Karpas-422 (cell line): ENCODE data around the gene DDX39B. TPM values are rescaled to one million over a fixed set of nuclear protein-coding genes. Genes with fewer than 3 reads are reported as not detected.
"Not testable (repeated sequence)": the region's sequence is repeated elsewhere in the genome, so short reads cannot be mapped to it uniquely, and the experiment has no call there.

ENCODE experiments used
- DNase-seq: peaks from one replicate; pipeline ENCODE4 v3.0.0-alpha.2; 2015
- H2AFZ ChIP-seq: fragments of 200-600 bp; sonication (generic); 2 replicates; pipeline ENCODE4 v1.6.1; 2014; ENCODE audit warnings: antibody characterized with exemption, low read length, mixed read lengths
- H3K27ac ChIP-seq: fragments of 200-600 bp; sonication (generic); 2 replicates; pipeline ENCODE4 v1.5.1; 2014; ENCODE audit warnings: mild to moderate bottlenecking, low read length, moderate library complexity
- H3K27me3 ChIP-seq: fragments of 200-600 bp; sonication (generic); 2 replicates; pipeline ENCODE4 v1.6.1; 2014; ENCODE audit warnings: low read length, mixed read lengths
- H3K36me3 ChIP-seq: fragments of 200-600 bp; sonication (generic); 2 replicates; pipeline ENCODE4 v1.6.1; 2014; ENCODE audit warnings: low read length, mixed read lengths; ENCODE audit not compliant: insufficient read depth
- H3K4me1 ChIP-seq: fragments of 200-600 bp; sonication (generic); 2 replicates; pipeline ENCODE4 v1.6.1; 2014; ENCODE audit warnings: mild to moderate bottlenecking, low read length, mixed read lengths
- H3K4me2 ChIP-seq: fragments of 200-600 bp; sonication (generic); 2 replicates; pipeline ENCODE4 v1.6.1; 2014; ENCODE audit warnings: low read length, low read depth, mild to moderate bottlenecking; ENCODE audit not compliant: poor library complexity, severe bottlenecking
- H3K4me3 ChIP-seq: fragments of 200-600 bp; sonication (generic); 2 replicates; pipeline ENCODE4 v1.5.1; 2014; ENCODE audit warnings: mild to moderate bottlenecking, antibody characterized with exemption, low read length, mixed read lengths
- H3K79me2 ChIP-seq: fragments of 200-600 bp; sonication (generic); 2 replicates; pipeline ENCODE4 v1.6.1; 2014; ENCODE audit warnings: mild to moderate bottlenecking, low read length, mixed read lengths
- H3K9ac ChIP-seq: fragments of 200-600 bp; sonication (generic); 2 replicates; pipeline ENCODE4 v1.6.0; 2014; ENCODE audit warnings: low read length
- H3K9me2 ChIP-seq: fragments of 200-600 bp; sonication (generic), shearing (Covaris generic); replicated peaks from 2 replicates; pipeline ENCODE4 v1.6.0; 2014; ENCODE audit warnings: mild to moderate bottlenecking, low read length, moderate library complexity; ENCODE audit not compliant: insufficient read depth
- H3K9me3 ChIP-seq: fragments of 300-700, 200-600 bp; sonication (generic); 2 replicates; pipeline ENCODE4 v1.6.1; 2014; ENCODE audit warnings: low read length, mixed read lengths
- H4K20me1 ChIP-seq: fragments of 200-600 bp; sonication (generic); 2 replicates; pipeline ENCODE4 v1.6.1; 2014; ENCODE audit warnings: mild to moderate bottlenecking, antibody characterized with exemption, low read length, low read depth; ENCODE audit not compliant: insufficient read depth
- total RNA-seq: library from RNA; depleted of rRNA; stranded (reverse); fragments of >200 nt; shearing (Covaris generic); gene quantifications from 2 replicates; pipeline ENCODE4 v1.2.3, GENCODE V29; 2014; ENCODE audit warnings: low replicate concordance

DDX39B gene
- total RNA-seq, 1 experiment from 2014 or later: 412 TPM

DNA sequence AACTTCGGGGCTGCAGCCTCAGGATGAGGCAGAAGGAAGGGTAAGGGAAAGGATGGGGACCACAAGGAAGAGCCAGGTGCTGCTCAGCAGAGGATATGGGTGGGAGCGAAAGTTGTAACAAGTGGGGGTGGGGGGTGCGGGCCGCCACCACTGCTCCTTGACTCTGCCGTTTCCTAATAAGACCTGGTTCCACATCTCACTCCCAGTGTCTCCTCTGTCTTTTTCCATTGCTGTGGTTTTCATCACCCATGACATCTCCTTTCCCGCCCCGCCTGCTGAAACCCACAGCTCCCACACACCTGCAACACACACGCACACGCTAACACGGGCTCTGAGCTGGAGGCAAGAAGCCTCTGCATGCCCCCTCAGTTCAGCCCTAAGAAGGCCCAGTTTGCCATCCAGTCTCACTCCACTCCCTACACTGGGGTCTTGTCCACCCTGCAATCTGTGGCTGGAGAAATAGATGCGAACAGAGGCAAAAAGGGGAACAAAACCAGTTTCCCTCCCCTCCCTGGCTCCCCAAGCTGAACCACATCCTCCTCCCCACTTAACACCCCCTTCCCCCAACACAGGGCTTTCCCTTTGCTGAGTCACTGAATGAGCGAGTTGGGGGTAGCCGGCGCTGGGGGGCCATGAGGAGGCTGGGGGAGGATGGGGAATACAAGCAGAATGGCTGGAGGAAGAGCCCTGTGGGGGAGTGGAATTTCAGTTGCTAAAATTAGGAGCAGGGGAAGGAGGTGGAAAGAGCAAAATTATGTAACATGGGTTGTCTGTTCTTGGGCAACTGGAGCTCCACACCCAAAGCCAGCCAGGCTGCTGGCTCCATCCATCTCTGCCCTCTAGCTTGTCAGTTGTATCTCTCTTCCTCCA, 17.1 kb upstream of the DDX39B start:
- H3K36me3 ChIP-seq: no peaks in the 10 kb centered on the region
- no peaks in the 10 kb centered on the region for H3K9me2 ChIP-seq
- peak overlapping the region; percentile 99 for H3K27ac ChIP-seq
- peaks cover 10% of the 10 kb centered on the region; the same call in 1 of the 2 replicates for H3K79me2 ChIP-seq
- H3K9ac ChIP-seq: peak overlapping the region; percentile 93
- no peaks in the 10 kb centered on the region for H3K27me3 ChIP-seq
- H3K4me2 ChIP-seq: peak overlapping the region; percentile 83
- DNase-seq: peak; percentile 96
- H3K4me1 ChIP-seq: peaks cover 94% of the 10 kb centered on the region
- H2AFZ ChIP-seq: no peak overlapping the region
- peak overlapping the region; percentile 64 for H3K4me3 ChIP-seq
- H4K20me1 ChIP-seq: no peaks in the 10 kb centered on the region
- H3K9me3 ChIP-seq: no peaks in the 10 kb centered on the region

DNA sequence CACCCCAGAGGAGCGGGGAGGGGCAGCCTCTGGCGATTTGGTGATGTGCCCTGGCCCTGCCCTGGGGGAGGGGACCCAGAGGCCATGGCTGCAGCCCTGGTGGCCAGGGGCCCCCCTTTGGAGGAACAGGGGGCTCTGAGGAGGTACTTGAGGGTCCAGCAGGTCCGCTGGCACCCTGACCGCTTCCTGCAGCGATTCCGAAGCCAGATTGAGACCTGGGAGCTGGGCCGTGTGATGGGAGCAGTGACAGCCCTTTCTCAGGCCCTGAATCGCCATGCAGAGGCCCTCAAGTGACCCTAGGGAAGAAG, 16.5 kb upstream of the DDX39B start:
- H3K4me3 ChIP-seq: peak overlapping the region; percentile 64
- peak overlapping the region; percentile 93 for H3K9ac ChIP-seq
- no peaks in the 10 kb centered on the region for H3K9me2 ChIP-seq

DNA sequence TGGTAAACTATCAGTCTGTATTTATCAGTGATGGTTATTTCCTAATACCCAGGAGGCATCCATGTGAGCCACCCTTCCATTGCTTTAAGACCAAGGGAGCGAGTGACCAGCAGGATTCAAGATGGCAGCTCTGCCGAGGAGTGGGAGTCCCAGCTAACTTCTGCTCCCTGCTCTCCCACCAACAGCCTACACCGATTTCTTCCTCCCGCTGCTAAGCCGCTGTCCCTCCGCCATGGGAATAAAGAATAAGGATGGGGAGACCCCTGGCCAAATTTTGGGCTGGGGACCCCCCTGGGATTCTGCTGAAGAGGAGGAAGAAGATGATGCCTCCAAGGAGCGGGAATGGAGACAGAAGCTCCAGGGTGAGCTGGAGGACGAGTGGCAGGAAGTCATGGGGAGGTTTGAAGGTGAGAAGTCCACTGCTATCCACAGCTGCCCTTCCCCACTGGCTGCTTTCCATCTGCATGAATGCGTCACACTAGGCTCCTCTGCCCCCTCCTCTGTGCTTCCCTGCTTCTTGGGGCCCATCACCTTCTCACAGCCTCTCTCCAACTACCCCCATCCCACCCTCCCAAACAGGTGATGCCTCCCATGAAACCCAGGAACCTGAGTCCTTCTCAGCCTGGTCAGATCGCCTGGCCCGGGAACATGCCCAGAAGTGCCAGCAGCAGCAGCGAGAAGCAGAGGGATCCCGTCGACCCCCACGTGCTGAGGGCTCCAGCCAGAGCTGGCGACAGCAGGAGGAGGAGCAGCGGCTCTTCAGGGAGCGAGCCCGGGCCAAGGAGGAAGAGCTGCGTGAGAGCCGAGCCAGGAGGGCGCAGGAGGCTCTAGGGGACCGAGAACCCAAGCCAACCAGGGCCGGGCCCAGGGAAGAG, 15.9 kb upstream of the DDX39B start:
- Histone ChIP-seq H3K9me2 (no peaks in the 10 kb centered on the region), H3K9me3 (no peaks in the 10 kb centered on the region), H3K27me3 (no peaks in the 10 kb centered on the region), H3K4me2 (peak overlapping the region; percentile 83), H3K36me3 (0 out of 2 replicates have a peak, but pooled peaks cover 3% of the 10 kb centered on the region), H3K27ac (peak overlapping the region; percentile 99), H4K20me1 (no peaks in the 10 kb centered on the region), H3K9ac (peak overlapping the region; percentile 93), H3K79me2 (peaks cover 8% of the 10 kb centered on the region; the same call in 1 of the 2 replicates), H3K4me3 (peak overlapping the region; percentile 64), H2AFZ (no peak overlapping the region), H3K4me1 (peaks cover 82% of the 10 kb centered on the region)
- peak; percentile 88 for DNase-seq

More for the DNA sequence above, 16.5 kb upstream of the DDX39B start:
- H3K36me3 ChIP-seq: 0 out of 2 replicates have a peak, but pooled peaks cover 3% of the 10 kb centered on the region
- DNase-seq: no peak
- H4K20me1 ChIP-seq: no peaks in the 10 kb centered on the region
- peaks cover 8% of the 10 kb centered on the region; the same call in 1 of the 2 replicates for H3K79me2 ChIP-seq
- peak overlapping the region; percentile 99 for H3K27ac ChIP-seq
- H3K4me1 ChIP-seq: peaks cover 88% of the 10 kb centered on the region
- no peaks in the 10 kb centered on the region for H3K27me3 ChIP-seq
- peak overlapping the region; percentile 83 for H3K4me2 ChIP-seq
- H3K9me3 ChIP-seq: no peaks in the 10 kb centered on the region
- H2AFZ ChIP-seq: no peak overlapping the region

GRCh38 chr6:31556307-31556706, 14.5 kb upstream of the DDX39B start:
- Histone ChIP-seq H3K4me2 (peak overlapping the region; percentile 83), H3K4me1 (peaks cover 68% of the 10 kb centered on the region), H2AFZ (no peak overlapping the region), H3K9ac (peak overlapping the region; percentile 45), H3K36me3 (0 out of 2 replicates have a peak, but pooled peaks cover 3% of the 10 kb centered on the region), H3K27ac (peak overlapping the region; percentile 99), H3K4me3 (no peak overlapping the region), H3K79me2 (peaks cover 8% of the 10 kb centered on the region; the same call in 1 of the 2 replicates), H3K9me2 (no peaks in the 10 kb centered on the region), H3K9me3 (no peaks in the 10 kb centered on the region), H4K20me1 (no peaks in the 10 kb centered on the region), H3K27me3 (no peaks in the 10 kb centered on the region)
- DNase-seq: peak; percentile 53

GRCh38 chr6:31551371-31551770, 9.6 kb upstream of the DDX39B start:
- H3K9ac ChIP-seq, H3K27me3 ChIP-seq, H2AFZ ChIP-seq, H3K4me2 ChIP-seq, H3K9me3 ChIP-seq, H3K4me3 ChIP-seq, H4K20me1 ChIP-seq, H3K9me2 ChIP-seq: not testable (repeated sequence)
- H3K4me1 ChIP-seq: peaks cover 52% of the 10 kb centered on the region
- H3K27ac ChIP-seq: peak overlapping the region; percentile 88
- peak; percentile 90 for DNase-seq
- peaks cover 11% of the 10 kb centered on the region for H3K36me3 ChIP-seq
- H3K79me2 ChIP-seq: peaks cover 14% of the 10 kb centered on the region

GRCh38 chr6:31548544-31548873, 6.7 kb upstream of the DDX39B start:
- DNase-seq: peak; percentile 40
- H3K4me1 ChIP-seq: peaks cover 59% of the 10 kb centered on the region
- peaks cover 16% of the 10 kb centered on the region for H3K79me2 ChIP-seq
- H3K9me2 ChIP-seq: no peaks in the 10 kb centered on the region
- H3K27ac ChIP-seq: peak overlapping the region; percentile 88
- H3K9me3 ChIP-seq: no peaks in the 10 kb centered on the region
- peak overlapping the region; percentile 85 for H3K4me2 ChIP-seq
- peak overlapping the region; percentile 72 for H3K4me3 ChIP-seq
- H3K27me3 ChIP-seq: no peaks in the 10 kb centered on the region
- H3K36me3 ChIP-seq: peaks cover 12% of the 10 kb centered on the region
- H2AFZ ChIP-seq: no peak overlapping the region
- H4K20me1 ChIP-seq: no peaks in the 10 kb centered on the region
- H3K9ac ChIP-seq: peak overlapping the region; percentile 75

GRCh38 chr6:31547727-31548543, 6.1 kb upstream of the DDX39B start:
- peak; percentile 40 for DNase-seq
- H3K4me2 ChIP-seq: peak overlapping the region; percentile 85
- peak overlapping the region; percentile 72 for H3K4me3 ChIP-seq
- H3K36me3 ChIP-seq: peaks cover 12% of the 10 kb centered on the region
- H3K27ac ChIP-seq: peak overlapping the region; percentile 88
- peaks cover 65% of the 10 kb centered on the region for H3K4me1 ChIP-seq
- H3K9ac ChIP-seq: peak overlapping the region; percentile 75
- no peak overlapping the region for H2AFZ ChIP-seq
- no peaks in the 10 kb centered on the region for H4K20me1 ChIP-seq
- H3K9me2 ChIP-seq: no peaks in the 10 kb centered on the region
- H3K9me3 ChIP-seq: no peaks in the 10 kb centered on the region
- H3K79me2 ChIP-seq: peaks cover 22% of the 10 kb centered on the region
- no peaks in the 10 kb centered on the region for H3K27me3 ChIP-seq
